H1 (cell line): ENCODE data around the gene SWT1. TPM values are rescaled to one million over a fixed set of nuclear protein-coding genes. Genes with fewer than 3 reads are reported as not detected.

Source experiments
- ASH2L ChIP-seq: fragments of 200-600, 300-600 bp; sonication (generic); IDR thresholded peaks from one replicate; pipeline ENCODE4 v1.7.1; 2017; ENCODE audit warnings: low read length
- CBX8 ChIP-seq: fragments of 300-800, 300-1000 bp; sonication (generic); IDR thresholded peaks from 2 replicates; pipeline ENCODE4 v1.7.1; 2016; ENCODE audit warnings: low read depth, low read length, borderline replicate concordance
- RNF2 ChIP-seq: fragments of 200-900, 300-1000 bp; sonication (generic); IDR thresholded peaks from 2 replicates; pipeline ENCODE4 v1.7.1; 2016; ENCODE audit warnings: borderline replicate concordance, low read depth, mild to moderate bottlenecking, antibody characterized with exemption, low read length; ENCODE audit not compliant: poor library complexity, severe bottlenecking; ENCODE audit errors: missing control alignments
- SIX5 ChIP-seq: IDR thresholded peaks from 2 replicates; pipeline ENCODE4 v1.6.1; 2011; ENCODE audit warnings: mild to moderate bottlenecking, low read depth, low read length
- TAF1 ChIP-seq: IDR thresholded peaks from 2 replicates; pipeline ENCODE4 v1.6.1; 2011; ENCODE audit warnings: mild to moderate bottlenecking, low read depth, low read length
- TBP ChIP-seq: IDR thresholded peaks from 2 replicates; pipeline ENCODE4 v1.6.1; 2011; ENCODE audit warnings: low read depth, low read length, improper control_type of control experiment
- polyA plus RNA-seq, 7 experiments: library from polyadenylated mRNA; depleted of rRNA in 3 of 7; stranded (reverse) in 5 of 7; unstranded in 2 of 7; fragments of >200 nt in 5 of 7; fragments of 200-250 nt in 2 of 7; gene quantifications; 1 replicate in 5 of 7; 2 replicates in 1 of 7; 4 replicates in 1 of 7; pipeline versions ENCODE4 v1.2.1 to v1.2.3, GENCODE V29; 2011 to 2013; ENCODE audit warnings: missing spikeins in 2 of 7, mixed read lengths in 2 of 7
- total RNA-seq: library from RNA; stranded (reverse); fragmentation: NEBNext Ultra II Directional; extraction: Animal tissue kit (Norgen Biotek cat#: 25700); gene quantifications from 2 replicates; pipeline ENCODE4 v1.2.1, GENCODE V29; 2021
- TF ChIP-seq, protein P1 (sequence below): IDR thresholded peaks from 2 replicates; pipeline ENCODE4 v1.6.1; 2012; ENCODE audit warnings: low read length, inconsistent platforms

The SWT1 gene
- total and polyA plus RNA-seq, 2 of the 8 experiments (the other 6 are each of a cell fraction or from before 2014, with no cell fraction given): 1.4 to 6.2 TPM

DNA sequence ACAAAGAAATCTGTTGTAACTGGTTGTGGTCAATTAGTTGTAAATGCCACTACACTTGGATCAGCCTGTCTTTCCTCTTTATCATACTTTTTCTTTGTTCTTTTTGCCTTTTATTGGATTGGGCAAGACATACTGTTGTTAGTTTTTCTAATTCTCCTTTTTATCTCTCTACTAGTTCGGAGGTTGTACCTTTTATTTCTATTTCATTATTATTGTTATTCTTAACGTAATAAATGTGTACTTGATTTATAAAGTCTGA, 100.9 kb downstream of the SWT1 start (continued):
- TF ChIP-seq, protein P1, sequence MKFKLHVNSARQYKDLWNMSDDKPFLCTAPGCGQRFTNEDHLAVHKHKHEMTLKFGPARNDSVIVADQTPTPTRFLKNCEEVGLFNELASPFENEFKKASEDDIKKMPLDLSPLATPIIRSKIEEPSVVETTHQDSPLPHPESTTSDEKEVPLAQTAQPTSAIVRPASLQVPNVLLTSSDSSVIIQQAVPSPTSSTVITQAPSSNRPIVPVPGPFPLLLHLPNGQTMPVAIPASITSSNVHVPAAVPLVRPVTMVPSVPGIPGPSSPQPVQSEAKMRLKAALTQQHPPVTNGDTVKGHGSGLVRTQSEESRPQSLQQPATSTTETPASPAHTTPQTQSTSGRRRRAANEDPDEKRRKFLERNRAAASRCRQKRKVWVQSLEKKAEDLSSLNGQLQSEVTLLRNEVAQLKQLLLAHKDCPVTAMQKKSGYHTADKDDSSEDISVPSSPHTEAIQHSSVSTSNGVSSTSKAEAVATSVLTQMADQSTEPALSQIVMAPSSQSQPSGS: no peak
- TF ChIP-seq SIX5 (no peak), TBP (no peak), RNF2 (no peak), TAF1 (no peak), CBX8 (no peak), ASH2L (no peak)
